HG03060 (cell line): Measurements from ENCODE around the gene CACNA2D4.

Experiments
- ATAC-seq: cut with Tn5 transposase; IDR thresholded peaks from one replicate; pipeline ENCODE4 v1.9.1; 2021; ENCODE audit warnings: low read depth, moderate number of reproducible peaks; ENCODE audit not compliant: unreplicated experiment

The CACNA2D4 gene

DNA sequence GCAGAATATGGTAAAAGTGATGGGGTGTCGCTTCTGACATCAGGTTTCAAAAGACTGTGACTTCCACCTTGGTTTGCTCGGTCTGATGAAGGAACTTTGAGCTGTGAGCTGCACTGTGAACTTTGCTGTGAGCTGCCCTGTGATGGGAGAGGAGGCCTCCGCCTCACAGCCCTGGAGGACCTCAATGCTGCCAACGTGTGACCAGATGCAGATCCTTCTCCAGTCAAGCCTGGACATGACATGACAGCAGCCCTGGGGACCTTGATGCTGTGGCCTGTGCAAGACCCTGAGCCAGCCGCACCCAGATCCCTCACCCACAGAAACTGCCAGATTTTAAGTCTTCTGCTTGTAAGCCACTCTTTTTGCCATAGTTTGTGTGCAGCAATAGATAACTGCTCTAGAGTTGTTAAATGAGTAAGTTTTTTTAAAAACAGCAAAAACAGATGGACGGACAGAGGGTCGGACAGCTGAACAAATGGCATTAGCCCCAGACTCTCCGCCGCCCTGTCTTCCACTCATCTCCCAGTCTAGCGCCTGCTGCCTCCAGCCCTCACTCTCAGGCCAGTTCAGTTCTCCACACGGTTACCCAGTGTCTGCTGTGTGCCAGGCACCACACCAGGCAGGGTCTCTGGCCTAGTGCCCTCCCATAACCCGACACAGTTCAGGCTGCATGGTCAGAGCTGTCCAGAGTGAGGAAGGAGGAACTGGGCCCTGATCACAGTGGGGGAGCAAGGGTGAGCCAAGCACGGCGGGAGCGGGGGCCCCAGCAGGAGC, 111.2 kb downstream of the CACNA2D4 start:
- ATAC-seq = no peak

DNA sequence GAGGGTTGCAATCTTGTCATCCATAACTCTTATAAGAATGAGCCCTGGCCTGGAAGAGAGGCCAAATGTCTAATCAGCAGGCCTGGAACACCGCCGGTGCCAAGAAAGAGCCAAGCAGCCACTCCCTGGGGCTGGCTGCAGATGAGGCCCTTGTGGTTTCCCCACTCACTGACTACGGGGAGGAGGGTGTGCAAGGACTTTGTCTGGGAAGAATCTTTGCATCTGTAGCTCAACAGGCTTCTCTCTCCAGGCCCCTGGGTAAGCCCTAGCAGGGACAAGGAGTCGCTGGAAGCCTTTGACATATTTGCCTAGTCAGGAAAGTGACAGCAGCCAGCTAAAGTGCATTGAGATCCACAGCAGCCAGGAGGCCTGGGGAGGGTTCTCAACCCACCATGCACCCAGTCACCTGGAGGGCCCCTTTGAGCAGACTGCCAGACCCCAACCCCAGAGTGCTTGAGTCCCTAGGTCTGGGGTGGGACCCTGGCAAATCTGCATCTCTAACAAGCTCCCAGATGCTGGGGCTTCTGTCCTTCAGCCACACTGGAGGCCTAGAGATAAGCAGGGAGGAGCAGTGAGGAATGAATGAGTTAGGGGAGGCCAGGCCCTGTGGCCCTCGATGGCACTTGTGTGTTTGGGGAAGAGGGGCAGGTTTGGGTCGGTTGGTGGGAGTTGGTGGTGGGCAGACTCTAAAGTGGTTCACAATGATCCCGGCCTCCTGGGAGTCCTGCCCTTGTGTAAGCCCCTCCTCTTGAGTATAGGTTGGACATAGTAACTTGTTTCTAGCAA, 112.0 kb downstream of the CACNA2D4 start:
- ATAC-seq = no peak

DNA sequence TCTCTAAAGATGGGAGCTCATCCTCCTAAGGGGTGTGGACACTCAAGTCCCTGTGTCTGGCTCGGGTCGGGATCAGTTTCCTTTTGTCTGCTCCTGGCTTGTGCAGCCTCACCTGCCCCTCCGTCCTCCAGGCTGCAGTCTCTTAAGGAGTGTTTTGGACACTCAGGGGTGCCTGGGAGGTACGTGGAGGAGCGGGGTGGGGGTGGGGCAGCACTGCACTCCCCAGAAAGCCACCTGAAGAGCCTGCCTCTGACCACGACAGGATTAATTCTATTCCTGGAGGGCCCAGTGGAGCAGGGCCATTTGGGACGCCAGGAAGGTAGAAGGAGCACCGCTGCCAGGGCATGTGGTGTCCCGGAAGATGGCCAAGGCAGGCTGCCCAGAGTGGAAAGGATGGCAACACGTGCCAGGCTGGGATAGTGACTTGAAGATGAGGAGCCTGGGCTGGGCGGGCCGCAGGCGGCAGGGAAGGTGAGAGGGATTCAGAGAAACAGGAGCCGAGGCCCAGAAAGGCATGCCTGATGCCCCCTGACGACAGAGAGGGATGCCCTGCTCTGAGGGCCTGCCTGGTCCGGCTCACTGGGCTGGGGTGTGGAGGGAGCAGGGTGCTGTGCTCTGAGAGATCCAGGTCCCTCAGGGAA, 112.9 kb downstream of the CACNA2D4 start:
- no peak for ATAC-seq

DNA sequence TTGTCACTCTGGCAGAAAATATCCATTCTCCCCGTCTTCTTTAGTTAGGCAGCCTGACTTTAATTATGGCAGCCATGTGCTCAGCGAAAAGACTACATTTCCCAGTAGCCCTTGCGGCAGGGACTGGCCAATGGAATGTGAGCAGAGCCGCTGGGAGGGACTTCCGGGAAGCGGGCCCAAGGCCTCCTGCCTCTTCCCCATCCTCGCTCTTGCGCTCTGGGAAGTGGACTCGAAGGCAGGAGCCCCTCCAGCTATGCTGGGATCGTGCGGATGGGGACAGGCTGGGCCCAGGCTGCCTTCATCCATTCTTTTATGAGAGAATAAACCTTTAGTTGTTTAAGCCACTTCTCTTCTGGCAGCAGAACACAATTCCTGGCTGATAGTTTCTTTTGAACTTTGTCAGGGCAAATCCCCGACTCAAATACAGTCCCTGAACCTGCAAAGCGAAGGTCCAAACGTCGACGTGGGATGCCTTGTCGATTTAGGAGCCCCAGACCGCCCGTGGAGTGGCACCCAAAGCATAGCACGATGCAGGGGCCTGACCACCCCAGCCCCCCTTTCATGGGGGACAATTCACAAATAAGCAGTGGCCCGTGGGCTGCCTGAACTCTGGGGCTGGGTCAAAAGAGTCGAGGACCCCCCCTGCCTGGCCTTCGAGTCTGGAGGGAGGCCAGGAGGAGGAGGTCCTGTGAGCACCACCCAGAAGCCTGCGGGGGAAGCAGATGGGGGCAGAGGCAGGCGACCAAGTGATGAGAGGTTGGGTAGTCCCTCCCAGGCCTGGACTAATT, 113.7 kb downstream of the CACNA2D4 start:
- peak; percentile 74 for ATAC-seq

DNA sequence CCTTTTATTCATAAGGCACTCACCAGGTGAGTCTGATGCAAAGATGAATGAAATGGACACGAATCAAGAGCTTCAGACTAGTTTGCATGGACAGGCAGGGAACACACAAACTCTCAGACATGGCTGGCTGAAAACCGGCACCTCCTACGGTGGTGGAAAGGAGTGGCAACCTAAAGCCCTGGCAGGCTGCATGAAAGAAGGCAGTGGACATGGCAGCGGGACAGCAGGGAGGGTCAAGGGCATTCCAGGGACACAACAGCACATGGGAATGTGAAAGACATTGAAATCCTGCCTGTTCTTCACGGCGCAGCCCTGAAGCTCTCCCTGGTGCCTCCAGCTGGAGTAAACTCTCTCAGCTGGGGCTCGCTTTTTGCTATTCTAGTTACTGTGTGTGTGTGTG, 114.7 kb downstream of the CACNA2D4 start:
- ATAC-seq = no peak

DNA sequence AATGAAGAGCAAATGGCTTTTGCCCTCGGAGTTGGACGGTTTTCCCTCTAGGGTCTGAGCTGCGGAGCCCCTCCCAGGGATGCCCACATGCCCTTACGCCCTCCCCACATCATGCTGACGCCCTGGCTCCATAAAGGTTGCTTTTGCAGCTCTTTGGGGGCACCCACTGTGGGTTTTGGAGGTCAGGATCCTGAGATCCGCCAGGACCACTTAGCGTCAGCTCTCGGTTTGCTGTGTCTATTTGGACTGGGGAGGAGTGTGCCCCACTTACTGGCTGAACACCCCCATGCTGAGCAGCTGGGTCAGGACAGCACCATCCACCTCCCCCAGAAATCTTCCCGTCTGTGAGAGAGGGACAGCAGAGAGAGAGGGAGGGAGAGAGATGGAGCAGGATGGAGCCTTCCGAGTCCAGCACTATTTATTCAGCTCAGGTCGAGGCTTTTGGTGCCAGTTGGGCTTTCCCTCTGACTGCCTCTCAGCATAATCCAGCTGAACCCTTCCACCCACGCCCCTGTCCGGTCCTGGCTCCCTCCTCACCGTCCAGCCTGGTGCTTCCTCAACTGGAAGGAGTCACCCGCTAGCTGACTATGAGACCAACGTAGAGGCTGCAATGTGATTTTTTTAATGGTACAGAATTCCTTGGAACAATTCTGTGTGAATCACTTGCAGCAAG, 117.0 kb downstream of the CACNA2D4 start:
- ATAC-seq = no peak

DNA sequence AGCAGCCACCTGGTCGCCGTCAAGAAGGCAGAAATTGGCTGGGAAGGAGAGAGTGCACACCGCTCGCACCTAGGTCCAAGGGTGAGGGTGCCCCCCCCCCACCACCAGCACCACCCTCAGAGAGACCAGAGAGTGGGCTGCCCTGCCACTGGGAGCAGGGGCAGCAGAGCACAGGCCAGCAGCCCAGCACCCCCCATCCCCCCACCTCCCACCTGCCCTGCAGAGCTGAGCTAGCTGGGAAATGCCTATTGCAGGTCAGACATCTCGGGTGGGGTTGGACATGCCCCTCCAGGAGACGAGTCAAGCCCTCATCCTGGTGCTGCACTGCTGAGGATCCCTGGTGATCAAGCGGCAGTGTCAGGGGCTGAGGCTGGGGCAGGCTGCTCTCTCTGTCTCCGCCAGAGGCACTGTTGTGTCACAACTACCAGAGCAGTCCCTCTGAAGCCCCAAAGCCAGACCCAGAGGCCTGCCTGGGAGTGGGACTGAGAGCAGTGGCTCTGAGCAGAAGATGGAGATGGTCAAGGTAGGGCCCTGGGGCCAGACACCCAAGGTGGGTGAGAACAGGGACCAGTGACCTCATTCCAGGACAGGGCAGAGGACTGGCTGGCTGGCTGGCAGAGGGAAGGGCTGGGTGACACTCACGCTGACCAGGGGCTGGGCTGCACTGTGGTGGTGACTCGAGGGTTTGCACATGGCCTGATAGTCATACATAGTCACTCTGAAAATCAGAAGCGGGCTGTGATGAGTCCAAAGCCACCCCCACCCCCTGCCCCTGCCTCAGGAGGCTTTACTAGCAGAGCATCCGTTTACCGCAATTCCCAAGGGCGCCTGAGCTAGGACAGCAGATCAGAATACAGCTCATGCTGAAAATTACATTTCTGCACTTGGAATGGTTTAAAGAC, 117.8 kb downstream of the CACNA2D4 start:
- no peak for ATAC-seq

DNA sequence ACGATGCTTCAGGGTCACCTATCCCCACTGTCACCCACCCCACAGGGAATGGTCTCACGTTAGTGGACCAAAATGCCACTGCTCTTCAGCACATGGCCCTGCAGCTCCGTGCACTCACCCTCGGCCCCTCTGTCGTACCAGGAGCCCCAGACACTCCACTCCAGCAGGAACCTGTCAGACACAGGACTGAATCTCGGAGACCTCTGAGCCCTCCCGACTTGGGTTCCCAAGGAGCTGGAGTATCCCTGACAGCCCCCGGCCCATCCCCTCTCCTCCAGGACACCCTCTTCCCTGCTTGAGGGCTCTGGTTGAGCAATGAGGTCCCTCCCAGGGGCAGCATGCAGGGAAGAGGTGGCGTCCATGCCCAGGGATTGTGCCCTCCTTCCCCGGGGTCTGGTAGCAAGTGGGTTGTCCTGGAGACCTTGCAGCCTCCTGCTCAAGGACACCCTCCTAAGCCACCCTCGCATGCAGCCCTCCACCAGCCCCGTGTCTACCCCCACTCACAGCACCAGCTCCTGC, 118.5 kb downstream of the CACNA2D4 start:
- ATAC-seq = no peak

DNA sequence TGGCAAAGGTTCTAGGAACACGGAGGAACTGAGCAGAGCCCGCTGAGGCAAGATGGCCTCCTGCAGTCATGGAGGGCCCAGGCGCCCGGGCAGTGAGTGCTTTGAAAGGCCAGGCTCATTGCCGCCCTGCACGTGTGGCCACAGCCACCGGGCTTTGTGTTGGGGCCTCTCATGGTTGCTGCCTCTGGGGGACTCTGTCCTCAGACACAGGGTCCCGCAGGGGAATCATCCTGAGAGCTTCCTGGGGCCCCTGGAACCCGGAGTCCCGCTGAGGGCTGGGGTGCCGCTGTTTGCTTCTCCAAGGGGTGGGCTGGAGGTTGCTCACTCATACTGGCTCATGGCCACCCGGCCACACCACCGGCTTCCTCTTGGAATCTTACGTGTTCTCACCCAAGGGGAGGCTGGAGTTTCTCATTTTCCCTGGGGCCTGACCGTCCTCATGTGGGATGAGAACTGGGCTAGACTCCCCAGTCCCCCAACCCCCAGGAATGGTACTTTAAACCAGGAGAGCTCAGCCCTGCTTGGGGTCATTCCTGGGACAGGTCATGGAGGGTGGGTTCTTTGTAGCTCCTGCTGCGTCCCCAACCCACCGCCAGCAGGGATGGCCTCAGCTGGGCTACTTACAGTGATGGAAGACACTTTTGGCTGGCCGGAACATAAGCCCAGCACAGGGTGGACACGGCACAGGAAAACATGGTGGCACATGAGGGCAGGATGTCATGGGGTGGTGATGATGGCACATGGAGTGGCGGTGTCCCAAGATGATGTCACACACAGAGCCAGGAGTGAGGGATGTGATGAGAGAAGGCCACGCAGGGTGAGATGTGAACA, 119.2 kb downstream of the CACNA2D4 start:
- no peak for ATAC-seq

DNA sequence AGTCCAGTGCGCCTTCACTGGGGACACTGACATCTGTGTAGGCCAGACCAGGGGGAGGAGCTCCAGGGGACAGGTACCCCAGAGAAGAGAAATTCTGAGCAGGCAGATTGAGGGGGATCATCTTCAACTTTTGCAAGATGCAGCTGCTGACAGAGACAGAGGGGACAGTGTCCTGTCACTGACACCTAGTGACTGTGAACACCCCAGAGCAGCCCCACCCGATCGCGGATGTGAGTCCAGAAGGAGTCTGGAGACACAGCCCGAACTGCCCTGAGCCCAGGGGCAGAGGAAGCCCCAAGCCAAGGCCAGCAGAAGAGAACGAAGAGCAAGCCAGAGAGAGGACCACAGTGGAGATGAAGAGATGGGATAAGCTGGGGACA, 119.8 kb downstream of the CACNA2D4 start:
- ATAC-seq = no peak

DNA sequence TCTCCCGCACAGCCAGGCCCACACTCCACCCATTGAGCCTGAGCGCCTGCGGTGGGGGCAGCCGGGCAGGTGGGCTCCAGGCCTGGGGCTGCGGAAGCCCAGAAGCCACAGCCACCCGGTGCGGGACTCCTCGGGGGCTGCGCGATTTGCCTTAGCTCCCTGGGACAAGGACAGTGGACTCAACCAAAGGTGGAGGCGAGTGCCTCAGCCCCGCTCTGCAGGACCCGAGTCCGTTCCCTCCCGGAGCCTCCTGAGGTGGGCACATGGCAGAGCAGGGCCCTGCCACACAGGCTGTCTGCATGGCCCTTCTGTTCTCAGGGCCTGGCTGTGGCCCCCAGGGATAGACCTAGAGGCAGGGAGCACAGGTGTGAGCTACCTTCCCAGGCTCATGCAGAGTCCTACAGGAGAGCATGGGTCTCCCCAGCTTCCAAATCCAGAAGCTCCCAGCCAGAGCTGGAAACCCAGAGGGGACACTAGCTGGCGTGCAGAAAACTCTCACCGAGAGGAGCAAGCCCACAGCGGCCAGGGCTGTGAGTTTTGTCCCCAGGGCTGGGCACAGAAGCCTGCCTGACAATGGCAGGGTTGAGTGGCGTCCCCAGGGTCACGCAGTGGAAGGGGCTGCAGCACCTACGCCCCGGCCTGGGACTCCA, 120.3 kb downstream of the CACNA2D4 start:
- ATAC-seq = no peak

DNA sequence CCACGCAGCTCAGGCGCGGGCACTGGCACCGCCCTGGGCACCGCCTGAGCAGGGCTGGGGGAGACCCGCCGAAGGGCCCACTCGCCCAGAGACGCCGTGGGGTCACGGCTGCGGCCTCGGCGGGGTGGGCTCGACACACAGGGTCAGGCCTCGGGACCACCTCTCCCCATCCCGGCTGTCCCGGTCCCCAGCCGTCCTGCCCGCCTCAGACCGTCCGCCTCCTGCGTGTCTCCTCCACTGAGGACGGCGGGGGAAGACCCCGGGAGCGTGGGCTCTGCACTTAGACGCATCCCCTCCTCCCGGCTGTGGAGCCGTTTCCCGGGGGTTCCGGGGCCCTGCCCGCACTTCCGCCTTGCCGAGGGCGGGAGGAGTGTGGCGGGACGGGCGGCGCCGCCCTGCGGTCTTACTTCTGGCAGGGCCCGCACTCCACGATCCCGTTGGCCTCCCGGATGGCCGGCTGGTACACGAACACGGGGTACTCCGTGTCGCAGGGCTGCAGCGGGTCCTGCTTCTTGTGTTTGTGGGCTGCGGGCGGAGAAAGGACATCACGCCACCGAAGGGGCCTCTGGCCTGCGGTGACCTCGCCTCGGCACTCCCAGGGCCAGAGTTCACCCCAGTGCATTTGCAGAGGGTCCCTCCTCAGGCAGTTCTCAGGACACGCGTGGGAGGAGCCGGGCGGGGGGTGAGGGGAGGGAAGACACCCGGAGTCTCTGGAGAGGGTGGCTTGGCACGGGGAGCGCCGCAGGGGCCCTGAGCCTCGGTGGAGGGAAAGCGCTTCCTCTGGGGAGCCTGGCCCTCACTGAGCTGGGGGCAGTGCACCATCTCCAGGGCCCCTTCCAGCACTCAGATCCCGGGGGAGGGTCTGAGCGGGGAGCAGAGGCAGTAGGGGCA, 121.2 kb downstream of the CACNA2D4 start:
- no peak for ATAC-seq

DNA sequence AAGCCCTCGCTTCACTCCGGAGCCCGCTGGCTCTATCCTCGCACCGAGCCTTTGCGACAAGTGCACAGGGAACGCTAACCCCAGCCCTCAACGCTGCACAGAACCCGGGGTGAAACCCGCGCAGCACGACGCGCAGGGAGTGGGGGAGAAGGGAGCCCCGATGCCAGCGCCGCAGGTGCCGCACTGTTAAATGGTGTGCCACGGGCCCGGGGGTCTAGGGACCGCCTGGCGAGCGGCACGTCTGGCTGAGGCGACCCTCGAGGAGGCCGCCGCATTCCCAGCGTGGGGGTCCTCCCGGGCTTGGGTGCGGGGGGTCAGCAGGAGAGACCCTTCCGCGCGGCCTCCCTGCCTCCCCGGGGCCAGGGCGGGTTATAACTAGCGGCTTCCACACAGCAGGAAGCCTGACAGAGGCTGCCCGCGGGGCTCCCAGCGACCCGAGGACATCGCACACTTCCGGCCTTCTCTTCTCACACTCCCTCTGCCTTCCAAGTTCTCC, 121.9 kb downstream of the CACNA2D4 start:
- no peak for ATAC-seq

DNA sequence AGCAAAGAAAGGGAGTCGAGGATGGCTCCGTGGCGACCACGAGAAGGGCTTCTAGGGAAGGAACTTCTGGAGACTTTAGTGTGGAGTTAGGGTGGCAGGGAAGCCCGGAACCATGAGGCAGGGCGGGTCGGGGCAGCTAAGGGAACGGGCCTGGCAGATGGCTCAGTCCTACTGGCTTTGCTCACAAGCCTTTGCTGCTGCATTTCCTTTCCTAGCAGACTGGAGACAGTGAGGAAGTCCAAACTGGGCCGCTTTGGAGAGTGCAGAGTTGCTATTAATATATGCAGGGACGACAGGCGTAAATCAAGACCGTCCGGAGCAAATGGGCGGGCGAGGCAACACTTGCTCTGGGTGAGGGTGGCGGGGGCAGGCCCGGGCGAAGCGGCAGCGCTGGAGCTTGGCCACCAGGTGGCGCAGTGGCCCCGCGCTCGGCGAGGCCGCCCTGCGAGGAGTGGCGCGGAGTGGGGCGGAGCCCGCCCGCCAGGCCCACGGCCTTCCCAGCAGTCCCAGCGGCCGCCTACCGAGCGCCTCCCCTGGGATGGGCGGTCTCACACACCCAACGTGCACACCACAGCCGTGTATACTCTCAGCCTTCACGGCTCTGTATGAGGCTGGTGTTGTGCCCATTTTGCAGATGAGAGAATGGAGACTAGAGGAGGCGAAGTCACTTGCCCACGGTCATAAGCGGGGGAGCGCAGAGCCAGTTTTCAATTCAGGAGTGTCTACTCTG, 122.5 kb downstream of the CACNA2D4 start:
- no peak for ATAC-seq

DNA sequence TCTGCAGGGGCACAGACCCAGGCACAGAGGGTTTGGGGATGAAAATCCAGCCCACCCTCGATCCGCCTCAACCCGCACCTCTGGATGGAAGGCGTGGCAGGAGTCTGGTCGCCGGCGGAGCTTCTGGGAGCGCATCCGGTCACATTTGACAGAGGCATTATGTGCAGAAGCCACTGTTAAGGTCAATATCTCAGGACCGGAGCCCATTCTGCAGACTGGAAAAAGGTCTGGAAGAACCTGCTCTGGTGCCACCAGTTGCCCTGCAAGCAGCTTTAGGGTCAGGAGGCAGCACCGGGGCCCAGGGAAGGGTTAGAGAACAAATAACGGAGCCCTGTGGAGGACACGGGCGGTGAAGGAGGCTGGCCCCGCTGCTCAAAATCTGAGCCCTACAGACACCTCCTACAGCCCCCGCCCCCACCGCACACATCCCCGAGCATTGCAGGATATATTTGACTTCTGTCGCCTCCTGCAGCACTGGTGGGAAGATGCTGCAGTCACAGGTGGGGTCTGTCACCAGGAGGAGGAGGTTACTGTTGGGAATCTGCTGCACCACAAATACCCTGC, 123.1 kb downstream of the CACNA2D4 start:
- ATAC-seq = no peak
